CD4-positive, alpha-beta T cell treated with Interleukin-1 beta for 1 hour (primary cell): ENCODE data around the gene ITGA5.

ENCODE experiments used
- DNase-seq, 2 donors: peaks; one replicate each; pipeline ENCODE4 v3.0.0-alpha.2; 2020 to 2022

Gene ITGA5

DNA sequence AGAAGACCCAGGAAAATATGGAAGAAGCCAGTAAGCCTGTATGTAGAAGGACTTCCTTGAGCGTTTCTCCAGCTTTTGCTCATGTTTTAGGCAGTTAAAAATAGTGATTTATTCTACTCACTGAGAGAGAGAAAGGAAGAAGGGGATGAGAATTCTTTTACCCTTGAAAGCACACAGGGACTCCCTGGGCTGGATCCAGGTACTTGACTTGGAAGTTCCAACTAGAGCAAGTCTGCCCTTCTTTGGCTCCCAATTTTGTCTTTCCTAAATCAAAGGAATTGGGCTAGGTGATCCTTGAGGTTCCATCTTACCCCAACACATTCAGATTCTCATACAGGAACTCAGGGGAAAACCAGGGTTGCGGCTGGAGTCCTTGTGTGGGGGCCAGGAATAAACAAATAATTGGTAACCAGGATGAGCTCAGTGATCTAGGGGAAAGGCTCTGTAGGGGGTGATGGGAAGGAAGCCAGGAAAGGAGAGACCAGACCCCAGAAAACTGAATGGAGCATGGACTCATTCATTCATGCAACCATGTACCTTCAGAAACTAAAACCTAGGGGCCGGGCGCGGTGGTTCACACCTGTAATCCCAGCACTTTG lies 11.5 kb upstream of the ITGA5 start:
- no peak for DNase-seq

DNA sequence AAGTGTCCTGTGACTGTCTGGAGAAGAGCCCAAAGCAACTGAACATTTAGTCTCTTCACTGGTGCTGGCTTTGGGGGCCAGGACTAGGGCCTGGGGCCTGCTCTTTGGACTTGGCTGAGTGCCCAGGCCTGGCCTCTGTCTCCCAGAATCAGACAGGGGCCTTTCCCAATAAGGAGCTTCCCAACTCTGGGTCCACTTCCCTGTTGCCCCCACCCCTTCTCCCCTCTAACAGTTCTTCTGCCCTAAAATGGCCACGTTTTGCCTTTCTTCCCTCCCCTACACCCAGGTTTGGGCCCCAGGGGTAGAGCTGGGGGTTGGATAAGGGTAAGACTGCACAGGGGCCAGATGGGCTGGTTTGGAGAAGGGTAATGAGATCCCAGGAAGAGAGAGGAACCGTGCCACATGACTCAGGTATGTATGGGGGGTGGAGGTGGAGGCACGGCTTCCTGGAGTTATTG lies 10.0 kb upstream of the ITGA5 start:
- DNase-seq: no peak

DNA sequence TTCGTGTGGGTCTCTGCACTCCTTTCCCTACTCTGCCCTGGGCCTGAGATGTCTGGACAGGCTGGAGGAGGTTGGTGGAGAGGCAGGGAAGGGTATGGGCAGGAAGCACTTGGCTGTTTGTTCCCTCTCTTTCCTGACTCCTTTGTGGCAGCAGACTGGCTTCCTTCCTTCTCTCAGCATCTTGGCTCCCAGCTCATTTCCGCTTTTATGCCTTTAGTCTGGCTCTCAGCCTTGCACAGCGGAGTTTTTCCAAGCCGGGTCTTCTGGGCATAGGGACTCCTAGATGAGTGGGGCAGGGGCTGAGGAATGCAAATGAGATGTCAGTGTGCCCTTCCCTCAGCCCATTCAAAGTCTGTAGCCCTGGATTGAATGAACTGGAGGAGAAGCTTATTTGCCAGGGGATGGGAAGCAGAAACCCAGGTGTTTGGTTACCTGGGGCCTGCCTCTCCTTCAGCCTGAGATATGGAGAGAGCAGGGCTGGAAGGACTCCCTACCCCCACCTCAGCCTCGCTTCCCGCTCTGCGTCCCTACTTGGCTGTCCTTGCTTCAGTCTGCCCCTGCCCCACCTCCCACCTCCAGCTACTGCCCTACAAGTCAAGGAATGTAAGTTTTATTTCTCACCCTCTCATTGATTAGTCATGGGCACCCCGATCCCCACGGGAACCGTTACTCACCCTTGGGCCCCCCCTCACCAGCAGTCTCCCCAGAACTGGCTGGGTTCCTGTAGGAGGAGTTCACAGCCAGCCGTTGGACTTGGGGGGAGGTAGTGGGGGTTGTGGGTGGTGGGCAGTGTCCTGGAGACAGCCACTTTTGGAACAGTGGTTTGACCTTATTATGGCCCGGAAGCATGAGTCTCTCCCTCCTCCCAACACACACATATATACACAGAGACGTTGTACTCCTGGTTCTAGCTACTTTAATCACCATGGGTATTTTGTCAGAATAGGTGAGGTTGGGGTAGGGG lies 9.3 kb upstream of the ITGA5 start:
- DNase-seq: peak in 1 of 2 donors; percentile 14

DNA sequence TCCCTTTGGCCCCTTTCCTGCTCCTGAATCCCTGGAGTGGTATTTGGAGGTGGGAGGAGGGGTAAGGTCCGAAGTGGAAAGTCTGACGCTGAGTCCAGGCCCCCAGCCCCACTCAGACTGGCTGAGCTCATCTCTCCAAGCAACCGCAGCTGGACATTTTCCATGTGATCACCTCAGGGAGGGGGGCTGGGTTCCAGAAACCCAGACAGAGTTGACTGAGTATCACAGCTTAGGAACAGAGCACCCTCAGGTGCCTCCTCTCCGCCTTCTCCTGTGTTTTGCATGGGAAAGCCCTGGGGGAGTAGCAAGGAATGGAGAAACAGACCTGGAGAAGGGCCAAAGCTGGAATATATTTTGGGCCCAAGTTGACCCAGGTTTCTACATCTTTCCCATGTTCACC lies 8.0 kb upstream of the ITGA5 start:
- DNase-seq: no peak

DNA sequence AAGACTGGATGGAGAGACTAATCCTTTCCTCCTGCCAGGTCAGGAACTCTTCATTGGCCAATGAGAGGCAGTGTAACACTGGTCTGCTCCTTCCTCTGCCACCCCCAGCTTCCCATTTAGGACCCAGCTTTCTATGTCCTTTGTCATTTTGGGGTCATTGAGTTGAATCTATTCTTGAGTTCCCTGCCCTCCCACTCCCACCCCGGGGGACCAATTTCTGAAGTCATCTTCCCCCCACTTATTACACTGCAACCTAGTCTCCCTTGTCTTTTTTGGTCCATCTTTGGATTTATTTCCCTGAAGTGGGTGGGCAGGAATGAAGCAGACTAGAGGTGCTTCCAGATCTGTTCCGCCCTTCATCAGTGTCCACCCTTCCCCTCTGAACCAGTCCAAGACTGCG lies 7.6 kb upstream of the ITGA5 start:
- DNase-seq: no peak

DNA sequence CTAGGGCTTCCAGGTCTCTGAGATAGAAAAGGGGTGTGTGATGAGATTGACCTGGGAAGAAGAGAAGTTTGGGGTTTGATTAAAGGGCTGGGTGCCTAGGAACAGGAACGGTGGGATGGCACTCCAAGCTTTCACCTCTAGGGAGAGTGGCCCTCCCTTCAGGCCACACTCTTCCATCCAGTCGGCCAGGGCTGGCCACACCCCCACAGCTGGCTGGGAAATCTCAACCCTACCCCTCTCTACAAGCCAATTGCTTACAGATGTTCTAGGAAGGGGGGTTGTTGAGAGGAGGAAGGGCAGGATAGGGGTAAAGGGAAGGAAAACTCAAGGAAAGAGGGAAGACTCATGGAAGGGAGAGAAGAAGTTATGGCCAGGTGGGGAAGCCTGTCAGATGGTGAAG lies 6.6 kb upstream of the ITGA5 start:
- no peak for DNase-seq

DNA sequence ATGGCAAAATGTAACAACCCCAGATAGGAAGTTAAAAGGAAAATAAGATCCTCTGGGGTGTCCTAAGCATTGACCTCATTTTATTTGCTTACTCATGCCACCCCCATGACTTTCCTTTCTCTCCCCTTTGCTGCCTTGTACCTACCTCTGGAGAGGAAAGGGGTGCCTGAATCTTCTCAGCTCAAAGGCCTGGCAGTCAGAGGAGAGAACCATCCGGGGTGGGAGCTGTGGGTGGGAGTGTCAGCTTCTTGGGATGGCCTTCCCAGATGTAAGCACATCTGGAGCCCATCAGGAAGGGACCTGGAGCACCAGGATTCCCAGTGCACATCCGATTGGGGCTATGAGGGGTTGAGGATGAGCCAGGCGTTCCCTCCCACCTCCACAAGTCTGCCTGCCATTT lies 5.2 kb upstream of the ITGA5 start:
- DNase-seq: no peak

DNA sequence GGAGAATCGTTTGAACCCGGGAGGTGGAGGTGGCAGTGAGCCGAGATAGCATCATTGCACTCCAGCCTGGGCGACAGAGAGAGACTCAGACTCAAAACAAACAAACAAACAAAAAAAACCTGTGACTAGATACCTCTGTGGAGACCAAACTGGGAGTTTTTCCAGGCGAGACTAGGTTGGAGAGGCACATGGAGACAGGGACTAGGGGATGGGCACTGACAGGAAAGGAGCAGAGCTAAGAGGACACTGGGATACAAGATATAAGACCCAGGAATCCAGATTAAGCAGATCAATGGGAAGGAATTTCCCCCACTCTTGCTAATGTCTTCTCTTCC lies 4.7 kb upstream of the ITGA5 start:
- DNase-seq: no peak

DNA sequence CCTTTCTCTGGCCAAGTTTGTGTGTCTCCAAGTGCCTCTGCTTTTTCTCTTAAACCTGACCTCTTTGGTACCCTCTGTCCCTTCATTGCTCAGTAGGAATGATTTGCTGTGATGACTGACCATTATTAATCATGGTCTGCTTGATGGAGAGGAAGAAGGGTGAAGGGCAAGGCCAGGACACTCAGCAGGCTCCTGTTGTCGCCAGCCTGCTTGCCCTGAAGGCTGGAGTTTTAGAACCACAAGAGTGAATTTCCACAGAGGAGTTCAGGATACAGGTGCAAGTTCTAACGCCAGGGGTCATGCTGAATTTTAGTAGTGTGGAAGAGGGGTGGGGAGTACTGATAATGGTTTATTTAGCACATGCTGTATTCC lies 2.8 kb upstream of the ITGA5 start:
- no peak for DNase-seq

DNA sequence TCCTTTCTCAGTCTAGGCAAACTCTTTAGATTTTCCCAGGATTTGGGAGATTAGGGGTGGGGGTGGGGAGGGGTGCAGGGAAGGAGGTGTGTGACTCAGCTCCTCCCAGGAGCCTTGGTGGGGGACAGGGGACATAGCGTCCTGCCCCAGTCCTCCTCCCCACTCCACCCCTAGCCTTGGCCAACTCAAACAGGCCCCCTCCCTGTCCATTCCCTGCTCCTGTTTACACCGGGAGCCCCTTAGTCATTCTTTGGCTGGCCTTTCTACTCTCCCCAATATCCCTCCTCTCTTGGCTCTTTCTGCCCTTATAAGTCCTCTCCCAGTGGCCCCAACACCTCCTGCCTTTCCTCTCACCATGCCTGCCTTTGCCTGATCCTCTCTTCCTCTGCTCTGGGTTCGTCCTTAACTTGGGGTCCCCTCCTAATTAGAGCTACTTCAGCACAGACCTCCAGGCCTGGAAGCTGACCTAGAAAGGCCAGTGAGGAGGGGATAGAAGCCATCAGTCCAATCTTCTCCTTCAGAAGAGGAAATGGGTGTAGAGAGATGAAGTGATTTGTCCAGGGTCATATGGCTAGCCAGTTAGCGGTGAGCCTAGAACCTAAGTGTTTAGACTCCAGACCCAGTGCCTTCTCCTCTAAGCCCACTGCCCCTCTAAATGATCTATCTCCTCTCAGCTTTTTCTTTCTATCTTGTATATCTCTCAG lies 2.3 kb upstream of the ITGA5 start:
- DNase-seq: no peak

DNA sequence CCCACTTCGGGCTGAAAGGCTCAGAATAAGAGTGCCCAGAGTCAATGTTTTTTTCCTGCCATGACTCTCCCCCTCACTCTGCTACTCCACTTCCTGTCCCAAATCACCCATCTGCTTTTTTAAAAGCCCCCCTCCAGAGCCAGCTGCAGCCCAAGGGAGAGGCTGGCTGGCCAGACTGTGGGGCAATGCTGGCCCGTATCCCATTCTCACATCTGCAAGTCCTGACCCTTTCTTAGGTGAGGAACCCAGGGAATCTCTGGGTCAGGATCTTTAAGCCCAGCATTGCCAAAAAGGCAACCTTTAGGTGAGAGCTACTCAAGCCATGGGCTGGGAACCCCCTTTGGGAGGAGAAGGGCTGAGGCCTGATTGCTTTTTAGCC lies 1.7 kb upstream of the ITGA5 start:
- DNase-seq: no peak

DNA sequence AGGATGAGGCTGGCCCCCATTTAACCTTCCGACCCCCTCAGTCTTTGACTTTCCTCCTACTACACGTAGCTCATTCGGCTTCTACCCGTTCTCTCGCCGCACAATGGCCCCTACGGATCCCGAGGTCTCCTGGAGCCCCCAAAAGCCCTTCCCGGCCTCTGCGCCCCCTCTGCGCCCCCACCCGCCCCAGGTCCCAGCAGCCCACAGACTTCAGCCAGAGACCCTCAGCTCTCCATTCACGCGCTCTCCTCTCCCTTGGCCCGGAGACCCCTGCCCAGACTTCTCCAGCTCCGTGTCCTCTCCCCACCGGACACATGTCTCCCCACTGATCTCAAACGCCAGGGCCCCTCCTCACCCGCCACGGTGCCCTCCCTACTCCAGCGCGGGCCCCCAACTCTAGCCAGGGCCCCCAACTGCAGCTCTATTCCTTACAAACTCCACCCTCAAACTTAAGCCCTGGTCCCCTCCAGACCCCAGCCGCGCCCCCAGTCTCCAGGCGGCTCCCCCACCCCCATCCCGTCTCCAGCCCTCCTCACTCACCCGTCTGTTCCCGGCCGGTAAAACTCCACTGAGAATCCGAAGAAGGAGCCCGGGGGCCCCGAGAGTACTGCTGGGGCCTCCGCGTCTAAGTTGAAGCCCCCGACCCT lies 502 bp downstream of the ITGA5 start:
- no peak for DNase-seq

DNA sequence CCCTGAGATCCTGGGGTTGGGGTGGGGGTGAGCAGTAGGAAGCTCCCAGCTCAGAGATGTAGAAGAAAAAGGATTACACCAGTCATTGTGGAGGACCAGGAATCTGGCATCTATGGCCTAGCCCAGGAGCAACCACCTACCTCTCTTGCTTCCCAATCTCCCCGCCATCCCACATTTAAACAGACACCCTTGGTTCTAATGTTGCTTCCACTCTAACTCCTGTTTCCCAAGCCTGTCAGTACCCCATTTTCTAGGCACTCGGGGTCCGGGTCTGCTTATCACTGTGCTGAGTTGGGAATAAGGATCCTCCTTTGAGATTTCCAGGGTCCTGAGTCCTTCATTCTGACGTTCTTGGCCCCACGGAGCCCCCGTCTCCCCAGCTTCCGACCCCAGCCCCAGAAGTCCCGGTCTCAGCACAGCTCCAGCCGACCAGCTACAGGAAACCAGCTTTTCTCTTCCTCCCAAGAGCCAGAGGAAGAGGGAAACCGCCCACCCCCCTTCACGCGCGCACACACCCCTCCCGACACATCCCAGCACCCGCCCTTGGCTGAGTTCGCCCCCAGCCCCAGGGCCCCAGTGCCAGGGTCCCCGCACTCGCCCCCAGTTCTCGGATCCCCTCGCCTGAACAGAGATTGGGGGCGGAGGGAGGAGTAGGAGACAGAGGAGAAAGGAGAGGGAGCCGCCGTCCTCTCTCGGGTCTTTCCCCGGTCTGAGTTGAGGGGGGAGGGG lies 1.2 kb downstream of the ITGA5 start:
- DNase-seq: peak; percentile 48 to 49

DNA sequence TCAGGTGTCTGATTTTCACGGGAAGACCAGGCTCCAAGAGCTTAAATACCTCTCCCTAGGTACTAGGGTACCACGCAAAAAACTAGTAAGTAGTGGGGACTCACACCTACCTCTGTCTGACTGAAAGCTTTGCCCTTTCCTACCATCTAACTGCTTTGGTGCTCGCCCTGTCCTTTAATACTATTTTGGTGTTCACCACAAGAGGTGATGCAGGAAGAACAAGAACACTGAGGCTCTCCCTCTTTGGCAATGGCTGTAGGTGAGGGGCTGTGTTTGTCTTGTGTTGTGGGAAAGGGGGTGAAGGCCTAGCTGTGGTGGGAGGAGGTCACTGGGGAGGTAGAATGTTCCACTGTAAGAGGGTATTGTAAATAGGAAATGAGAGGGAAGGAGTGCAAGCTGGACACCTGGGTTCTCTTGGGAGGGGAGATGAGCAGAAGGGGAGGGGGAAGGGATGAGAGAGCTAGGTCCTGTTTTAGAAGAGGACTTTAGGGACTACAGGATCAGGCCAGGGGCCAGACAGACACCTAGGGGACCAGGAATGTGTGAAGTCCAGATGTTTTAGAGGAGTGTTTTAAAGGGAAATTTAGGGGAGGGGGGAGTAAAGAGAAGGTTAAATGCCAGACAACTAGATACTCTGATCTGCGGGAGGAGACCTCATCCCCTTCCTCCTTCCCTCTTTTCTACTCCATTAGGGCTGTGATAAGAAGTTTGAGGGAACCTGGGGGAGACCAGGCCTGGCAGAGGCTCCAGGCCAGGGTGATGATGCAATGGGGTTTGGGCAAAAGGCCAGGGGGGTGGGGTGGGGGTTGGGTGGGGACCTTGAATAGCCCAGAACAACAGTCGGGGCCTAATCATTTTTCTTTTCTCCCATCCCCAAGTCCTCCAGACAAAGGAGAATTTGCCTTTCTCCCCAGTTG lies 2.1 kb downstream of the ITGA5 start:
- DNase-seq: peak in 1 of 2 donors; percentile 36

DNA sequence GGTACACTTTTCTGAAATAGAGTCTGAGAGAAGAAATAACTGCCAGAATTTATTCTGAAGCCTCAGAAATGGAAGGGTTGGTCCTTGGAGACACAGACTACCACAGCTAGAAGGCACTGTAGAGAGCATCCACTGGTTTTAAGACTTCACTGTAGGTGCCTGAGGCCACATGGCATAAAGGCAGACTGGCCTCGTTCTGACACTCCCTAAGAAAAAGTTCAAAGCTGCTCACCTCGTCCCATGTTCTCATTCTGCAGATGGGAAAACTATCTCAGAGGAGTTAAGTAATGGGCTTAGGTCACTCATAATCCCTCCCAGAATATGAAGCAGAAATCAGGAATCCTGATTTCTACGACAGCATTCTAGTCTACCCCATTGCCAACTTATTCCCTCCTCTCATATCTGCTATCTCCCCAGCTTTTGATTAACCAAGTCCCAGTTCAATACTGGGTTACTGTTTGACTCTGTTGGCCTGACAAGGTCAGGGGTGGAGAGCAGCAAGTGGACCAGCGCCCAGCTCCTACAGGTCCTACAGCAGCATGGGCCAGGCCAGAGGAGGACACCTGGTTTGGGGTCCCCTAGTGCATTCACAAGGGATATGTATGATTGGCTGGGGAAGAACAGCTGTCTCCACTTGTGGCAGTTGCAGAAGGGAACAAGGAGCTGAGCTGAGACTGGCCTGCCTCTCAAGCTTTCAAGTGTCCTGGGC lies 3.7 kb downstream of the ITGA5 start:
- DNase-seq: no peak

DNA sequence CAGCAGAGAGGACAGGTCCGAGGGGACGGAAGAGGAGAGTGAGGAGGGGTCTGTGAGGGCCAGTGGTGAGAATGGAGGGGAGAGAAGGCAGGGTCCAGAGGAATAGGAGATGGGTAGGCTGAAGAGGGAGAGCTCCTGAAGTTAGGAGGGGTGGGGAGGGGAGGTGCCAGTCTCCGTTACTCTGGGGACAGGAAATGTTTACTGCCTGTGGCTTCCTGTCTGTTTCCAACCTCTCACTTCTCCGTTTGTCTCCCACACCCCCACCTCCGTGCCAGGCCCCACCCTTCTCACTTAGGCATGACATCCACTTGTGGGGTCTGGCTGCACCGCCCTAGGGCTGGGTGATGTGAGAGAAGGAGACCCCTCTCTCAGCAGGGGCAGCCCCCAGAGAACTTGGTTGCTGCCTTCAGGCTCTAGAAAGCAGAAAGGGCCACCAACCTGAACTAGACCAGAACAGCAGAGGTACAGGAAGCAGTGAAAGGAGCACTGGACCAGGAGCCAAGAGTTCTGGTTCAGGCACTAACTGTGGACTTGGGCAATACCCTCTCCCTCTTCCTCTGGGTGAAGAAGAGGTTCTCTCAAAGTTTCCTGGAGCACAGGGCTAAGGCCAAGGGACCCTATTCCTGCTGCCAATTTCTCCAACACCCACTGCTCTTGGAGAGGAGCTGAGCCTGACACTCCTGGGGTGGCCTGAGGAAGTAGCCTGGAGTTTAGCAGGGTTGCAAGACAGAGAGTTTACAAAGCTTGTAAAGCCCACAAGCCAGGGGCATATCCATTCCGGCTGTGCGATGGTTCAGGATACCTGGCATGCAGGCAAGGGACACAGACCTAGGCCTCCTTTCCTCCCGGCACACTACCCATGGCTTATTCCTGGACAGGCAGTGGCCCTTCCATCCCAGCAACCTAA lies 5.5 kb downstream of the ITGA5 start:
- DNase-seq: peak; percentile 86 to 89

DNA sequence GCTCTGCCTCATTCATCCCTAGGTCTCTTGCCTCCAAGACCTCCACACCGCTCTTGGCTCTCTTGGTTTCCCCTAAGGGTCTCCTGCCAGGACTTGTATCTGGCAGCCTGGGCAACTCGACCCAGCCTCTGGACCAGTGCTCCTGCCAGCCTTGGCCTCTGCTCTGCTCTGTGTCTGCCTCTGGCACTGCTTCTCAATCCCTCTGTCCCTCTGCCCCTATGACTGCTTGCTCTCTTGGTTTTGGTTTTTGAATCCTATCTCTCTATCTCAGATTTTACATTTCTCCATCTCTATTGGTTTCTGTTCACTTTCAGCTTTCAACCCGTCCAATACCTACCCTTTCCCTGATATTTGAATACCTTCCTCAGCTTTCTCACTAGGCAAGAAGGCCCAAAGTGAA lies 6.3 kb downstream of the ITGA5 start:
- no peak for DNase-seq

DNA sequence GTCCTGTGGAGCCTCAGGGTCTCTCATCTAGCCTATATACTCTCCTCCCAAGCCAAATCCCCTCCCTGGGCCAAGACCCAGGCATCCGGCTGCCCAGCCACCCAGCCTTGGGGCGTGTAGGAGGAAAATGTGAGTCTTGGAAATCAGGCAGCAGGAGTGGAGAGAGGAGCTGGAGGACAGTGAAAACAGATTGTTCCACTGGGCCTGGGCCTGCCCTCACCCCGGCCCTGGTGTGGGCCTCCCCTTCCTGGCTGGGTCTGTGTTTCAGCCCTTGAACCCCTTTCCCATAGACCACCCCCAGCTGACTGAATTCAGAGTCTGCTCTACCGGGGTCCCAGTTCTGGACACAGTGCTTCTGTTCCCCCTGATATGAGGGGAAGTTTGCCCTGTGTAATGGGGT lies 6.7 kb downstream of the ITGA5 start:
- no peak for DNase-seq

DNA sequence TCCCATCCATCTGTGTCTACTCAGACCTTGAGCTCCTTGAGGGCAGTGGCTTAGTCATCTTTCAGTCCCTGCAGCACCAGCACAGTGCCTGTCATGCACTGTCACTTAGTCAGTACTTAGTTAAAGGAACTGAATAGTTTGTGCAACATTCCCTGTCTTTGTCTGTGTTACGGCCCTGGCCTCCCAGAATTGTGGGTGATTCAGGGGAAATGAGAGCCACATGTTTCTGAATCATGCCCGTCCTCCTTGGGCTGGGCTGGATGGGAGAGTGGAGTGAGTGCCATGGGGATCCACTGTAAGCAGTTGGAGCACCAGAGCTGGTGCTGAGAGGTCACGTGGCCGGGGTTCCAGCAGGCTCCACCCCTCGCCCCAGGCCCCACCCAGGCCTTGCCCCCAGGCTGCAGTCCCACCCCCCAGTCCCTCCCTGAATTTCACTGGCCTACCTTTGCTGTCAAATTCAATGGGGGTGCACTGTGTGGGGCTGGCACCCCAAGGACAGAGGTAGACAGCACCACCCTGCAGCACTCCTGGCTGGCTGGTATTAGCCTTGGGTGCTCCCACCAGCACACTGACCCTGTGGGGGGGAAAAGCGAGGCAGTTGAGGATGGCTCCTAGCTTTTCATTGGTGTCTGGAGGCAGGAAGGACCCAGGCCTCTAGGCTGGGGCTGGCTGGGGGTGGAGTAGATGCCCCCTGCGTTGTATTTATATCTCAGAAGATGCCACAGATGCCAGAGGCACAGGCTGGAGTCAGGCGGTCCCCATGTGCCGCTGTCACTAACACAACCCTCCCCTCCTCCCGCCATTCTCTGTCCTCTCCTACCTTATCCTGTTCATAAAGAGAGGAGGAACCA lies 7.5 kb downstream of the ITGA5 start:
- peak; percentile 66 to 85 for DNase-seq
